Stimulated activated CD8-positive, alpha-beta memory T cell treated with anti-CD3 and anti-CD28 coated beads, Interleukin-7, amount 100 ng/mL, for 4 hours (primary cell): ENCODE measurements around the gene ANP32A.
A peak's percentile ranks its signal among the peaks of the same experiment; 100 is the strongest.
"Not testable (repeated sequence)": the region's sequence is repeated elsewhere in the genome, so short reads cannot be mapped to it uniquely, and the experiment has no call there.

Experiments
- DNase-seq, 2 donors: peaks; one replicate each; pipeline ENCODE4 v3.0.0-alpha.2; 2020; ENCODE audit warnings: low read depth in 2 of 2

ANP32A gene

DNA sequence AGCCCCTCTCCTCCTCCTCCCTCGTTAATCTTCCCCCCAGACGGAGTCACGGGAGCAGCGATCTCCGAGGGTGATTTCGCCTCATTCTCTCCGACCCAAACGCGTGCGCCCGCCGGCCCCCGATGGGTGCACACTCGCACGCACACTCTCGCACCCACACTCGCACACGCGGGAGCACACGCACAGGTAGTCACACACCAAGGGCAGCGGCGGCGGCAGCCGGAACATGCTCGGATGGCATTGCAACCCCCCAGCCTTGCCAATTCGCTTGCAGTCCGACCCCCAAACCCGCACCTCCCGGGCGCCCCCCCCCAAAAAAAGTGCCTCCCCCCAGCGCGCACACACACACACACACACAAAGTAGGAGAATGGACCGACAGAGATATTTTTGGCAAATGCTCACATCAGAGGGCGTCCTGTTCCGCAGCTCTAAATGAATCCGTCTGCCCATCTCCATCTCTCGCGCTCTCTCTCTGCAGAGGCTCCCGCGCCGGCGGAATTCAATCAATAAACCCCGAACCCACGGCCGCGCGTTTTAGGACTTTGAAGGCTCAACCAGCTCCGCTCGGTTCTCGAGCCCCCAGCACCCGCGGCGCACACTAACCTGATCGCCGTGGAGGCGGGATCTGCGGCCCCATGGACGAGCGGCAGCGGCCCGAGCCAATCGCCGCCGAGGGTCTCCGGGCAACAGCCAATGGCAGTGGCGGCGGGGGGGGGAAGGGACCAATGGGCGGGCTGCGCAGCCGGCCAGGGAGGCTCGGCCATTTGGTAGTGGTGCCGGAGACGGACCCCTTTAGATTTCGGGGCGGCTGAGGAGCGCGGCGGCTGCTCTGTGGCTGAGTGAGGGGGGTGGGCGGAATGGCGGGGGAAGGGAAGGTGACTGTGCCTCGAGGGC, at the start of gene ANP32A:
Gene ANP32A, minus strand, starts transcription at position 601 of the 895 bp plus-strand sequence. Its CDS starts 144 bp downstream, at position 457.
- DNase-seq = peak; percentile 92 to 97

DNA sequence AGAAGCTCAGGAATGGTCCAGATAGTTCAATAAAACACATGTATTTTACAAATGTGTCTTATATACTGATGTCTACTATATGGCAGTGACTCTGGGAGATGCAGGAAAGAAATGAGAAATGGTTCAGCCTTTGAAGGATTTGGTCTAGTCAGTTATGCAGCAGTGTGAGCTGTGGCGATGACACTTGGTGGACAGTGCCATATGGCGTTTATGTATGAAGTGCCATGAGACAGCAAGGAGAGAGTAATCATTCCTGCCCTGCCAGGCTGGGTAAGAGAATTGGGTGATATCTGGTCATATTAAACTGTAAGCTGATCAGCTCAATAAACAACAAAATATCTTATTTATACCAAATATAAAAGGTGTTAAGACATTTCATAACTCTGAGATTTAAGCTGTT, 47.6 kb upstream of the ANP32A start:
- DNase-seq = no peak

DNA sequence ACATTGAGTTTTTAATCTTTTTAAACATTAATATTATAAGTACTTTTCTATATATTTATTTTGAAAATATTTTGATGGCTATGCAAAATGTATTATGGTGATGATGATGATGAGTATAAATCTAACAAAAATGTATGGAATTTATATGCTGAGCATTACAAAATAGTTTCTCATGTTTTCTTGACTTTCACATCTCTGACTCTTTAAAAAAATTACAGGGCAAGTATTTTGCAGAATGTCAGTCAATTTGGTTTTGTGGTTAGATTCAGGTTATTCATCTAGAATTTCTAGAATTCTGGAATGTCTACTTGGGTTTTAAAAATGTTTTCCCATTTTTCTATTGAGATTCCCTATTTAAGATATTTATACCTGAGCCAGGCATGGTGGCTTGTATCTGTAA, 41.7 kb upstream of the ANP32A start:
- no peak for DNase-seq

DNA sequence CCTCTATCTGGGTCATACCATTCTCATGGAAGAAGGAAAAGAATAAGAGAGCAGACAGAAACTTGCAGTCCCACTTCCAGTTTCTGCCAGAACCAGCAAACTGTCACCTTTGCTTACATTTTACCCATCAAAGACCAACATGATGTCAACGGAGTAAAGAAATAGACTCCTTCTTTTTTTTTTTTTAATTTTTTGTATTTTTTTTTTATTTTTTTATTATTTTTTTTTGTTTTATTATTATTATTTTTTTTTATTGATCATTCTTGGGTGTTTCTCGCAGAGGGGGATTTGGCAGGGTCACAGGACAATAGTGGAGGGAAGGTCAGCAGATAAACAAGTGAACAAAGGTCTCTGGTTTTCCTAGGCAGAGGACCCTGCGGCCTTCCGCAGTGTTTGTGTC, 38.0 kb upstream of the ANP32A start:
- DNase-seq = not testable (repeated sequence)

DNA sequence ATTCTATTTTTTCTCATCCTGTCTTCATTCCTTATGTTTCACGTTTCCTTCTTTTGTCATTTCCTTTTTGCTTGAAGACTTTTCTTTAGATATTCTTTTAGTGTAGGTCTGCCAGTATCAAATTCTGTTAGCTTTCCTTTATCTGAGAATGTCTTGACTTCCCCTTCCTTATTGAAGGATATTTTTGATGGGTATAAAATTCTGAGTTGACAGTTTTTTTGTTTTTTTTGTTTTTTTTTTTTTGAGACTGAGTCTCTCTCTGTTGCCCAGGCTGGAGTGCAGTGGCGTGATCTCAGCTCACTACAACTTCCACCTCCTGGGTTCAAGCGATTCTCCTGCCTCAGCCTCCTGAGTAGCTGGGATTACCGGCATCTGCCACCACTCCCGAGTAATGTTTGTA, 36.7 kb upstream of the ANP32A start:
- DNase-seq = not testable (repeated sequence)

DNA sequence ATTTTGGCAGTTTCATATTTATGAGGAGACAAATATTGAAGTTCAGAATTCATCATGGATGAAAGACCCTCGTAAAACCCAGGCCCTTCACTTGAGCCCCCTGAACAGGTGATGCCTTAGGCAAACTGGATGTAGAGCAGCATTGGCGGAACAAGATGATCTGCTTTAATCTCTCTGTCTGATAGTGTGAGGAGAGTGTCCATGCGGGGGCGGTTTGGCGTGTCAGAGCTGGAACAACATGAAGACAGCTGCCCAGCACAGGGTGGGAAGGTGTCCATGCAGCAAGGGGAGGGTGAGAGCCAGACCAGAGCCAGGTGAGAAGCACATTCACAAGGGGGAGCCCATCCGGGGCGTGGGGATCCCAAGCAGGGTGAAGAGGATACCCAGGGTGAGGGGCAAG, 31.8 kb upstream of the ANP32A start:
- no peak for DNase-seq

DNA sequence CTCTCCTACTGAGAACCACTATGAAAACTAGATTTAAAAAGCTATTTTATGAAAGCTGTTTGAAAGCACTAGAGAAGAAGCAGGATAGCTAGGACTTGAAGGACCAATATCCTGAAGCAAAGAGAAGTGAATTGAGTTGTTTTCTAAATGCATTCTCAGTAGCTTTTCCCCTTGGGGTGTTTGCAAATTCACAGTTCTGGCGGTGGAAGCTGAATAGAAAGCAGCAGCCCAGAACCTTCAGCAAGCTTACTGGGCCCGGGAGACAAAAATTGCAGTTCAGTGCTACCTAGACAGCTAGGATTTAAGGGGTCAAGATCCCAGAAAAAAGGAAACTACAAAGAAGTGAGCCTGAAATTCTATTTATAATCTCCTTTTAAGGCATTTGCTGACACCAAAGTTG, 31.3 kb upstream of the ANP32A start:
- DNase-seq = no peak

DNA sequence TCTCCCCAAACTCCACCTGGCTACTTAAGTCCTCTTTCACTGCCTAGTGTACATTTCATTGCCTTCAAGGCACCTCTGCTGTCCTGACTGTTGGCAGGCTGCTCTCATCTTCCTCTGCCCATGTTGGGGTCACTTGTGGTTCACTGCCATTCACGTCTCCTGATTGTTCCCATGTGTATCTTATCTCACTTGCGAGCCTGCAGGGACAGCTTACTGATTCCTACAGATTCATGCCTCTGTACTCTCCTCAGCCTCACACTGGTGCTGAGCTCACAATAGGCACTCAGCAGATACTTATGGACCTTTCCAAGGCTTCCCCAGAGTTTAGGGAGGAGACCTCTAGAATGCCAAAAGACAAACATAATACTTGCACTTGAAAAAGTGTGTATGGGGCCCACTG, 28.8 kb upstream of the ANP32A start:
- no peak for DNase-seq

DNA sequence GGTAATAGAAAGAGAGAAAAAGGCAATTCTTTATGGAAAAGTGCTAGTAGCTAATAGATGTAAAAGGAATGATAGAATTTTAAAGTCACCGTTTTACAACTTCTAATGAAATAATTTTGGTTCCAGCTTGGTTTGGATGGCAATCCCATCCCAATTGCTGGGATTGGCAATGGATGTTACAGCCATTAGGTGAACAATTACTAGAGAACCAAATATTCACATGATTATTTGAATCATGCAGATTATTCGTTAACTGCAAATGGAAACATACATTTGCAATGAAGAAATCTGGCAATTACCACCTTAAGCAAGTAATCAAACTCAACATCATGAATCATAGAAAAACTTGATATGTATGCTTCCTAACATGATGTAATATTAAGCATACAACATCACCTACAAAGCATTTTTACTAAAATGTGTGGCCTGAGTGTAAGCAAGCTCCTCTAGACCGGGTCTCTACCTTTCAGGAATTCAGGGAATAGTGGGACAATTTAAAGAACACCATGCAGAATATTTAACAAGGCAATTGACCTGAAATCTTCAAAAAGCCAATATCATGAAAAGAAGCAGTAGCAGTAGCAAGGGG, 26.2 kb upstream of the ANP32A start:
- DNase-seq = no peak

DNA sequence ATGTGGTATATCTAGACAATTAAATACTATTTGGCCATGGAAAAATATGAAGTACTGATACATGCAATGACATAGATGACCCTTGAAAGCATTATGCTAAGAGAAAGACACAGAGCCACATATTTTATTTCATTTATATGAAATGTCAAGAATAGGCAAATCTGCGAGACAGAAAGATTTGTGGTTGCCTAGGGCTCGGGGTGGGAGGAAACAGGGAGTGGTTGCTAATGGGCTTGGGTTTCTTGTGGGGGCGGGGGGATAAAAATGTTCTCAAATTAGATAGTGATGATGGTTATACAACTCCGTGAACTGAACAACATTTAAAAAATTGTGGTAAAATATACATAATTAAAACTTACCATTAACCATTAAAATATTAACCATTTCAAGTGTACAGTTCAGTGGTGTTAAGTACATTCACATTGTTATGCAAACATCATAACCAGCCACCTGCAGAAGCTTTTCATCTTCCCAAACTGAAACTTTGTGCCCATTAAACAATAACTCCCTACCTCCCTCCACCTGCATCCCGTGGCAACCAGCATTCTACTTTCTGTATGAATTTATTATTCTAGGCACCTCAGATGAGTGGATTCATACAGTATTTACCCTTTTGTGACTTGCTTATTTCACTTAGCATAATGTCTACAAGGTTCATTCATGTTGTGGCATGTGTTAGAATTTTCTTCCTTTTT, 24.3 kb upstream of the ANP32A start:
- DNase-seq = no peak

DNA sequence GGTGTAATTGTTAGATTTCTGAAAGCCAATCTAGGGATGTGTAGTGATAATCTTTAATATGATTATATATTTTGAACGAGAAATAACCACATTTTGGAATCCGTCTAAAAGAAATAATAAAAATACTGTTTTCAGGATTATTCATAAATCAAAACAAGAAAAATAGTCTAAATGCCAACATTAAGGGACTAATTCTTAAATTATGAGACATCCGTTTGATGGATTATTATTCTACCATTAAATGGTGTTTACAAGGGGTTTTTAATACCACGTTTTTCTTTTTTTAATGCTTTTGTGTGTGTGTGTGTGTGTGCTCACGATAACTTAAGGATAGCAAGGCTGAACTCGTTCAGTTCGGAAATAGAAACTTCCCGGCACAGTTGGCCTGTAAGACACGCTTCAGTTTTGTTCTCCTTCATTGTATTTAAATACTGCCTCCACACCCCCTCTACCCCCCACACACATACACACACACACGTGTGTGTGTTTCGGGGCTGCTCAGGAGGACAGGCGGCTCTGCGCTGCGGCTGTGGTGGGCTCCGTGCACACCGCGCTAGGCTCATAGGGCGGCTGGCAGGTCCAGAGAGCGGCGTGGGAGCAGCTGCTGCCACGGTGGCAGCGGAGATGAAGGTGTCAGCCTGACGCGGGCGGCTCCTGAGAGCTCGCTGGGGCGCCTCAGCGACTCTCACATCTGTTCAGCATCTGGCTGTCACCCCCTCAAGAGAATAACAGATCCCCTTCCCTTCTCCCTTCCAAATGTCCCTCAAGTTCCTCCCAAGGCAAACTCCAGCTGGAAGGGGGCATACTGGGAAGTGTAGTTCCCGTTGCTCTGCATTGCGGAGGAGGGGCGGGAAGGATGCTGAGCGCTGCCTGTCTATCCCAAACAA, 23.0 kb upstream of the ANP32A start:
- DNase-seq = peak in 1 of 2 donors; percentile 24

DNA sequence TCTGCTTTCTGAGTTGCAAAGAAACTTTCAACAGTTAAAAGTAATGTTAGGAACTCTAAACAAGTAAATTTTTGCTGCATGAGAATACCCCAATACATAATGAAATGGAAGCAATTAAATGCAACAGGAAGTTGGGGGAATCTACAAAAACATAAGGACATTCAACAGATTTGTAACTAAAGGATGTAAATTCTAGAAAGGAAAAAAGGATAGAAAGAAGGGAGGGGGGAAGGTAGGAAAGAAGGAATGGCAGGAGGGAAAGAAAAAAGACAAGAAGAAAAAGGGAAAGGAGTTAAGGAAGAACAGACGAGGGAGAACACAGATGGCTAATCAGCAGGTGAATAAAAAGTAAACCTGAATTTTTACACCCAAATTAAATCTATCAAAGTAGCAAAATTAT, 22.3 kb upstream of the ANP32A start:
- DNase-seq = no peak

DNA sequence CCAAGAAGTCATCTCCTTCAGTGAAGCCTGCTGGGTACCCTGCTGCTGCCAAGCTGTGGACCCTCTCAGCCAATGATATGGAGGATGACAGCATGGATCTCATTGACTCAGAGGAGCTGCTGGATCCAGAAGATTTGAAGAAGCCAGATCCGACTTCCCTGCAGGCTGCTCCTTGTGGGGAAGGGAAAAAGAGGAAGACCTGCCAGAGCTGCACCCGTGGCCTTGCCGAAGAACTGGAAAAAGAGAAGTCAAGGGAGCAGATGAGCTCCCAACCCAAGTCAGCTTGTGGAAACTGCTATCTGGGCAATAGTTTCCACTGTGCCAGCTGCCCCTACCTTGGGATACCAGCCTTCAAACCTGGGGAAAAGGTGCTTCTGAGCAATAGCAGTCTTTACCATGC, 13.7 kb upstream of the ANP32A start:
- DNase-seq = no peak

DNA sequence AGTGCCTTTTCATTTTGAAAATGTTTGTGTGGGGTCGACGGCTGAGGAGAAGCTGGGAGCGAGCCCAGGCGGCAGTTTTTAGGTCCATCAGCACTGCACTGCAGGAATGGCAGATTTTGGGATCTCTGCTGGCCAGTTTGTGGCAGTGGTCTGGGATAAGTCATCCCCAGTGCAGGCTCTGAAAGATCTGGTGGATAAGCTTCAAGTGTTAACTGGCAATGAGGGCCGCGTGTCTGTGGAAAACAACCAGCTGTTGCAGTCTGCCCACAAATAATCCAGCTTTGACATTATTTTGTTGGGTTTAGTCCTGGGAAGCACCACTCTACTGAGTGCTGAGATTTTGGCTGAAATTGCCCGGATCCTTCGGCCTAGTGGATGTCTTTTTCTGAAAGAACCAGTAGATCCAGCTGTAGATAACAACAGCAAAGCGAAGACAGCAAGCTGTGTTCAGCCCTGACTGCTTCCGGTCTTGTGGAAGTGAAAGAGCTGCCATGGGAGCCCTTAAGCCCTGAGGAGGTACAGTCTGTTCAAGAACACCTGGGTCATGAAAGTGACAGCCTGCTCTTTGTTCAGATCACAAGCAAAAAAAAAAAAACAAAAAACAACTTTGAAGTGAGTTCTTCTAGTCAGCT, 13.1 kb upstream of the ANP32A start:
- DNase-seq = no peak

DNA sequence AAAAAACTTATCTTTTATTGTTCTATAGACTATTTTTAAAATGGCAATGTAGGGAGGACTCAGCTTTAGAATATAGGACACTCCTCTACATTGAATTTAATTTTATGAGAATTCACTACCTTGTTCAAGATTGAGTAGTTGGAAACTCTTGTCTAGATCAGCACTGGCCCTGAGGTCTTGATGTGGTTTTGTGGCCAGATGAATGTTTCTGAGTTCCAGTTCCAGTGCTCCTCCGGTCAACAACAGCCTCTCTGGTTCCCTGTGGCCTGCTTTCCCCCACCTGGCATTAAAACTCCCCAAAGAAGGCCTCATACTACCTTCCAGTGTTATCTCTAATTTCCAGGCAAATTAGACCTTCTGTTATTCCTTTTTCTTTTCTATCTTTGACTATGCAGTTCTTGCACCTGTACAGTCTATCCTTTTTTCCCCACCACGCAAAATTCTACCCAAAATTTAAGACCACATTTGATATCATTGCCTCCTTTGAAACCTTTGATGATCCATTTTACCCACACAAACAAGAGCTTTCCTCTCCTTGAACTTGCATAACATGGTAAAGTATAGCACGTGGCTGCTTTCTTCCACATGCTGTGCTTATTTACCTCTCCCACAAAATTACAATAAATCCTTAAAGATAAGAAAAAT, 9.6 kb upstream of the ANP32A start:
- DNase-seq = no peak

DNA sequence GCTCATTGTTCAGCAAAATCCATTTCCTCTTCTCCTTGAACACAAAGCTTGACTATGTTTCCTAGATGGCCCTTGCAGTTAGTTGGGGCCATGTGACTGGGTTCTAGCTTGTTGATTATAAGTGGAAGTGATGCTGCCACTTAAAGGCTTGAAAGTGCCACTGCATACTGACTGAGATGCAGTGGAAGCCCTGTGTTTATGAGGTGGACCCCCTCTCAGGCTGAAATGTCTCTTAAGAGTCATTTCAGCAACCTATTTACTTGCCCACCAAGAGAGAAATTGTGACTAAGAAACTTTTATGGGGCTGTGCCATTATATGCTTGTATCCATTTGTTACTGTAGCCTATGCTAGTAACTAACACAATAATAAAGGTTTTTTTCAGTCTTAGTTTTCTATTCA, 8.4 kb upstream of the ANP32A start:
- no peak for DNase-seq

DNA sequence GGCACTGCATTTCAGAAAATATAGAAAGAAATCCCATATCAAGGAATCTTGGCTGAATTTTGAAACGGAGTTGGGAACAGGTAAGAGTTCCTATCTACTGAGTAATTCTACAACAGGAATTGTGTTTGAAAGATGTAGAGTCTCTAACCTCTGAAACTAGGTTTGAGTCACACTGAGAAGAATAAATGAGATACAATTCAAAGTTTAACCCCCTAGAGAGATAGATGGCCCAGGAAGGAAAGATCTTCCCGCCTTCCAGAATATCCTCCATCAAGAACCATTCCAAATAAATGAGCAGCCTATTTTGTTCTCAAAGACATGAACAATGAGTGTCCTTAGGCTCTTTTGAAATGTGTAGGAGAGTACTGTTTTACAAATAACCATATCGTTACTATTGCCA, 2.9 kb upstream of the ANP32A start:
- DNase-seq = no peak

DNA sequence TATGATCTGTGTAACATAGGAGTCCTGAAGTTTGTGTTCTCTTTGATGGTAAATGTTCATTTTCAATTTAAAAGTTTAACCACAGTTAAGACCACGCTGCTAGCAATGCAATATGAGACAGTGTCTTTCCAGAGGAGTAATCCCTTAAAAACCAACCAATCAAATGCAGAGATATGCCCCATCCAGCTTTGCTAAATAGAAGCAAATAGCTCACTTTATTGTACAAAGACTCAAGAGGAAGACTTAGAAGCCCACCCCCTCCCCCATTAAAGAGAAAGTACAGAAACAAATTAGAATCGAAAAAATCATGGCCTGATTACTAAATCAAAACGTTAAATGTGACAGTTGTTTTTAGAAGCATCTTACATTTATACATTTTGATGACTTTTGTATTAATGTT, 2.1 kb upstream of the ANP32A start:
- DNase-seq = no peak

DNA sequence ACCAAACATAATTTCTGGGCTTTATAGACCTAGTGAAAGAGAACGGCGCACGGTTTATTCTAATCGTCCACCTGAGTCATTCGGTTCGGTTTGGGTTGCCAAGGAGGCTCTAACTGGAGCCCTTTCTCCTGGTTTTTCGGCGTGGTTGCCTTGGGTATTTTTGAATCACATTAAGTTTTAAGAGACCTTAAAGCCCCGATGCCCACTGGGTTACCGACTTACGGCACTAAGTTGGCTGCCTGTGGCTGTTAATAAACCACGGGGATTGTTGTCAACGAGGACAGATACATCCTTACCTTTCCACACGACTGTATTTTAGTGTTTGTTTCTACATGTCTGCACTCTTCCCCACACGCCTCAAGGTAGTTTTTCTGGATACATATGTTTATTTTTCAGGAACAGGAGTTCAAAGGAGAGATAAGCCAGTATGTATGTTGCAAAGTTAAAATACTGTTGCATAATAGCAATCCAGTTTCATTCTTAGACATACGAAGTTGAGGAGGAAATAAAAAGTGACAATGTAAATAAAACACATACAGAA, 1.2 kb upstream of the ANP32A start:
- DNase-seq = no peak

DNA sequence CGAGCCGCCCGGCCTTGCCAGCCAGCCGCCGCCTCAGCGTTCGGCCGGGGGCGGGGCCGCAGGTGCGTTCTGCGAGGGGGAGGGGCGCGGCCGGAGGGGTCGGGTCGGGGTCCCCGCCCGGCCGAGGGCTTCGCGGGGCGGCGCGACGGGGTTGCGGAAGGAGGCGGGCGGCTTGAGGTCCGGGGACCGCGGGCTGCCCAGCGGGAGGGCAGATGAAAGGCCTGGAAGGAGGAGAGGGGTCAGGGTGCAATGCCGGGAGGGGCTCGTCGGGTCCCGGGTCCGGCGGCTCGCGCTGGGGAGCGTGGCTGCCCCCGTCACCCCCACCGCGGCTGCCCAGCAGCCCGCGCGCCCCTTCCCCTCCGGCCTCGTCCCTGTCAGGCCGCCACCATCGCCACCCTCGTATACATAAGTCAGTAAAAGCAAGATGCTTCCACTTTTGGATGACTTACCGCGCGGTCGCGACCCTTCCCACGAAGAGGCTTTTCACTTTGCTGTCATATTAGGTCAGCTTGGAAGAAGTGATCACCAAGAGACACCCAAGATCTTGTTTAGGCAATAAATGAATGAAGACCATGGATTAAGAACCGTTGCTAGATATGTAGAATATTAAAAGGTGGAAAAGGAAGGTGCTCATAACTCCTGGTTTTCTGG, 620 bp upstream of the ANP32A start:
- no peak for DNase-seq
